Caco-2 (cell line): Measurements from ENCODE around the gene SHANK1. TPM values are rescaled to one million over a fixed set of nuclear protein-coding genes. Genes with fewer than 3 reads are reported as not detected.

Experiments
- BruUV-seq: library from RNA; stranded (reverse); fragments of 400-500 nt; replicated peaks from 2 replicates; lab custom pipeline; 2021; lab: Mats Ljungman, UMichigan
- CTCF ChIA-PET: fragments of 300-600 bp; sonication (Branson Sonifier 250); formaldehyde crosslinking; loops from one replicate; lab custom pipeline; 2022; ENCODE audit warnings: antibody characterized with exemption; lab: Charles Lee
- POLR2A ChIA-PET: fragments of 300-600 bp; sonication (Branson Sonifier 250); formaldehyde crosslinking; loops from one replicate; lab custom pipeline; 2022; ENCODE audit warnings: antibody characterized with exemption; lab: Charles Lee
- DNase-seq, 2 experiments: peaks; one replicate each; pipeline versions ENCODE4 v3.0.0 to v3.0.0-alpha.2; 2020 to 2022
- H3K27me3 ChIP-seq: replicated peaks from 2 replicates; pipeline ENCODE4 v1.6.0; 2011; ENCODE audit warnings: low read length; ENCODE audit not compliant: control insufficient read depth, insufficient read depth
- H3K36me3 ChIP-seq: 2 replicates; pipeline ENCODE4 v1.5.1; 2011; ENCODE audit warnings: low read length; ENCODE audit not compliant: control insufficient read depth, insufficient read depth
- H3K4me1 ChIP-seq: fragments of 250-450 bp; sonication (Bioruptor Pico); 2 replicates; pipeline ENCODE4 v1.5.1; 2020; ENCODE audit warnings: mild to moderate bottlenecking
- H3K4me3 ChIP-seq: 2 replicates; pipeline ENCODE4 v1.5.1; 2011; ENCODE audit warnings: low read depth, mild to moderate bottlenecking, control low read depth, low read length
- H3K9me3 ChIP-seq: fragments of 250-450 bp; sonication (Bioruptor Pico); 2 replicates; pipeline ENCODE4 v1.5.1; 2020; ENCODE audit warnings: mild to moderate bottlenecking, moderate library complexity
- H3K27ac Mint-ChIP-seq: one replicate; pipeline ENCODE4 v1.8.0; 2022; ENCODE audit warnings: mixed read lengths; ENCODE audit not compliant: unreplicated experiment
- H3K27me3 Mint-ChIP-seq: one replicate; pipeline ENCODE4 v1.8.0; 2022; ENCODE audit warnings: mixed read lengths; ENCODE audit not compliant: insufficient read depth, unreplicated experiment
- H3K36me3 Mint-ChIP-seq: one replicate; pipeline ENCODE4 v1.8.0; 2022; ENCODE audit warnings: mild to moderate bottlenecking, mixed read lengths; ENCODE audit not compliant: insufficient read depth, unreplicated experiment
- H3K4me1 Mint-ChIP-seq: one replicate; pipeline ENCODE4 v1.8.0; 2022; ENCODE audit warnings: low read depth, mixed read lengths; ENCODE audit not compliant: unreplicated experiment
- H3K4me3 Mint-ChIP-seq: one replicate; pipeline ENCODE4 v1.8.0; 2022; ENCODE audit warnings: mild to moderate bottlenecking, moderate library complexity, mixed read lengths; ENCODE audit not compliant: unreplicated experiment
- H3K9me3 Mint-ChIP-seq: one replicate; pipeline ENCODE4 v1.8.0; 2022; ENCODE audit warnings: mixed read lengths; ENCODE audit not compliant: unreplicated experiment
- intact Hi-C: fragments of 100-400 bp; cut with micrococcal nuclease; formaldehyde crosslinking; loops from one replicate; pipeline ENCODE4 v1.10.0; 2022; ENCODE audit not compliant: unreplicated experiment
- total RNA-seq: library from RNA; stranded (reverse); gene quantifications from 2 replicates; pipeline ENCODE4 v1.2.3, GENCODE V29; 2022
- TF ChIP-seq, protein P1 (sequence below), 2 experiments: fragments of 200-600 bp in 1 of 2; IDR thresholded peaks; 1 replicate in 1 of 2; 2 replicates in 1 of 2; pipeline versions ENCODE4 v1.5.1 to v1.8.0; 2011 to 2022; ENCODE audit warnings: antibody characterized with exemption in 1 of 2, control low read depth in 1 of 2, inconsistent platforms in 1 of 2, low read depth in 1 of 2, low read length in 1 of 2, mild to moderate bottlenecking in 1 of 2, moderate library complexity in 1 of 2; ENCODE audit not compliant: insufficient read depth in 1 of 2, severe bottlenecking in 1 of 2, unreplicated experiment in 1 of 2

SHANK1 gene
- total RNA-seq, 1 experiment from 2014 or later, result not detected

DNA sequence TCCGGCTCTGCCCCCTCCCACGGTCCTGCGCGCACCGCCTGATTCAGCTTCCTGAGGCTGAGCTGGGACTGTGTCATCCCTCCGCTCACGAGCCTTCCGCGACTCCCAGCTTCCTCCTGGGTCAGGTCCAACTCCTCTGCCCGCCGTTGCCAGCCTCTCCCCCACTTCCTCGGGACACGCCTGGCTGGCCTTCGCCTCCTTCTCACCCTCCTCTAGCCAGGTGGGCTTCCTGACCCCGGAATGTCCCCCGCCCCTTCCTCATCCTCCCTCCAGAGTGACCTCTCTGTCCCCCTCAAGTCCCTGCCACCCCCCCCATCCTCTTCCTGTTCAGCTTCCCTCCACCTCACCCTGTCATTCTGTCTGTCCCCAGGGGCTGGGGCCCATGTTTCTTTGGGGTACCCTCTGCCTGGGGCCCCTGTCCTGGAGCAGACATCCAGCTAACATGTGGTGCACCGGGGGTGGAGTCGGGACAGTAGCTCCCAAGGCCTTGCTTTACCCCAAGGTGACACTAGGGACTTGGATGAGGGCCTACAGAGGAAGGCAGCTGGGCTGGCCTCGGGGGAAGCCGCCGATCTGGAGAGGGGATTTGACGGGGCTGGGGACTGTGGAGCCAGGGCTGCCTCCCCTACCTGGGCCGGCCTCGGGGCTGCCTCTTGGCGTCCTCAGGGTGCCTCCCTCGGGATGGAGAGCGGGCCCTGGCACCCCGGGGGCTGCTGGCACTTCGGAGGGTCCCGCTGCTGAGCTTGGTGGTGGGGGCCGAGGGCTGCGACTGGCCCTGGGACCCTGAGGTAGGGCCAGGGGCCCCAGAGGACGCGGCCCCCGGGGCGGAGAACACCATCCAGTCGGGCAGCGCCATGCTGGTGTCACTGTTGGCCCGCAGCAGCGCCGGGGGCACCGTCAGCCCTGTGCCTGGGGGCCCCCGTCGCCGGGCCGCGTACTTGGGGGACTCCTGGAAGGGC, 16.5 kb downstream of the SHANK1 start:
- intact Hi-C loops, result loop anchor here (10.0 kb wide), 2 partner anchors 168 to 348 kb away; no protein-coding TSS in a partner anchor
- Histone ChIP-seq H3K9me3 (no peaks in the 10 kb centered on the region), H3K4me3 (no peak overlapping the region), H3K36me3 (no peaks in the 10 kb centered on the region), H3K4me1 (no peaks in the 10 kb centered on the region), H3K27me3 (peaks cover 2% of the 10 kb centered on the region)
- H3K4me1 Mint-ChIP-seq, result peaks cover 7% of the 10 kb centered on the region
- ChIA-PET CTCF (interaction anchor here (0.6 to 3.5 kb wide), 13 partner anchors 21 to 346 kb away, joined by 3 to 21 read pairs (median 5); no protein-coding TSS in a partner anchor), POLR2A (interaction anchor here (0.5 kb wide), 1 partner anchor 12 kb away, joined by 3 read pairs; no protein-coding TSS in a partner anchor)
- TF ChIP-seq, protein P1, sequence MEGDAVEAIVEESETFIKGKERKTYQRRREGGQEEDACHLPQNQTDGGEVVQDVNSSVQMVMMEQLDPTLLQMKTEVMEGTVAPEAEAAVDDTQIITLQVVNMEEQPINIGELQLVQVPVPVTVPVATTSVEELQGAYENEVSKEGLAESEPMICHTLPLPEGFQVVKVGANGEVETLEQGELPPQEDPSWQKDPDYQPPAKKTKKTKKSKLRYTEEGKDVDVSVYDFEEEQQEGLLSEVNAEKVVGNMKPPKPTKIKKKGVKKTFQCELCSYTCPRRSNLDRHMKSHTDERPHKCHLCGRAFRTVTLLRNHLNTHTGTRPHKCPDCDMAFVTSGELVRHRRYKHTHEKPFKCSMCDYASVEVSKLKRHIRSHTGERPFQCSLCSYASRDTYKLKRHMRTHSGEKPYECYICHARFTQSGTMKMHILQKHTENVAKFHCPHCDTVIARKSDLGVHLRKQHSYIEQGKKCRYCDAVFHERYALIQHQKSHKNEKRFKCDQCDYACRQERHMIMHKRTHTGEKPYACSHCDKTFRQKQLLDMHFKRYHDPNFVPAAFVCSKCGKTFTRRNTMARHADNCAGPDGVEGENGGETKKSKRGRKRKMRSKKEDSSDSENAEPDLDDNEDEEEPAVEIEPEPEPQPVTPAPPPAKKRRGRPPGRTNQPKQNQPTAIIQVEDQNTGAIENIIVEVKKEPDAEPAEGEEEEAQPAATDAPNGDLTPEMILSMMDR (IDR thresholded peaks at IDR 0.05; ENCODE audit: insufficient read depth in 1 of 2, low read depth in 1 of 2, low read length in 1 of 2, severe bottlenecking in 1 of 2, unreplicated experiment in 1 of 2), result no peak
- no peak overlapping the region for H3K27ac Mint-ChIP-seq
- H3K4me3 Mint-ChIP-seq, result no peak overlapping the region
- no peak for DNase-seq
- no peaks in the 10 kb centered on the region for H3K36me3 Mint-ChIP-seq
- no peaks in the 10 kb centered on the region for H3K9me3 Mint-ChIP-seq
- no TSS peak for BruUV-seq
- peaks cover 29% of the 10 kb centered on the region for H3K27me3 Mint-ChIP-seq

DNA sequence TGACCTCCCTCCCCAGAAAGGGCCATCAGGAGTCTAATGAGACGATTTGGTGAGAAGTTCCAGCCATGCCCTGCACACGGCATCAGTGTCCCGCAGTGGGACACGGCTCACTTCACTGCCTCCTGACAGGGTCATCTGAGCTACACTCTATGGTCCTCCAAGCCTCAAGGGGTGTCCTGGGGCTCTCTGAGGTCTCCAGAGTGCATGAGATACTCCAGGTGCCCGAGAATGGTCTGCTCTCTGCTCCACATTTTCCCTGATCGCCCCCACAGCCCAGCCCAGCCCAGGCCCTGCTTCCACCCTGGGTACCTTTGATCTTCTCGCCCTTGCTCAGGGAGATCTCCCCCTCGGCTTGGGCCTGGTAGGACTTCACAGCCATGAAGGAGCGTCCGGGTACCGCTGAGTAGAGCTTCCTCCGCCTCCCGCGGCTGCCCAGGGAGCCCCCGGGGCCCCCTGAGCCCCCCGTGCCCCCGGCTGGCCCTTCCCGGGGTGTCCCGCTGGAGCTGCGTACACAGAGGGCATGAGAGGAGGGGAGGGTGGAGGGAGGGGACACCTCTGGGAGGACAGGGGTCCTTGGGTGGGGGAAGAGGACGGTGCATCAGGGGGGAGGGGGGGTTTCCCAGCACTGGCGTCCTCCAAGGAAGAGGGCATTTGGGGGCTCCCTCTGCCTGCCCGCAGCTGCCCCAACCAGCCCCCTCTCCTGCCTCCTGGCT, 17.3 kb downstream of the SHANK1 start:
- intact Hi-C loops, result loop anchor here (10.0 kb wide), 2 partner anchors 168 to 348 kb away; no protein-coding TSS in a partner anchor
- DNase-seq, result no peak
- H3K27ac Mint-ChIP-seq, result no peak overlapping the region
- Histone ChIP-seq H3K9me3 (no peaks in the 10 kb centered on the region), H3K4me3 (no peak overlapping the region), H3K27me3 (peaks cover 3% of the 10 kb centered on the region), H3K4me1 (no peaks in the 10 kb centered on the region), H3K36me3 (no peaks in the 10 kb centered on the region)
- TF ChIP-seq, protein P1 (IDR thresholded peaks at IDR 0.05; ENCODE audit: insufficient read depth in 1 of 2, low read depth in 1 of 2, low read length in 1 of 2, severe bottlenecking in 1 of 2, unreplicated experiment in 1 of 2), result no peak
- H3K4me3 Mint-ChIP-seq, result no peak overlapping the region
- ChIA-PET POLR2A (no interaction called here), CTCF (interaction anchor here (0.5 to 3.5 kb wide), 3 partner anchors 22 to 220 kb away, joined by 3 to 21 read pairs (median 7); no protein-coding TSS in a partner anchor)
- peaks cover 7% of the 10 kb centered on the region for H3K4me1 Mint-ChIP-seq
- no TSS peak for BruUV-seq
- H3K36me3 Mint-ChIP-seq, result no peaks in the 10 kb centered on the region
- no peaks in the 10 kb centered on the region for H3K9me3 Mint-ChIP-seq
- H3K27me3 Mint-ChIP-seq, result peaks cover 29% of the 10 kb centered on the region
